Spleen (tissue), 7 donors: Measurements from ENCODE around the gene KEL.

Experiments used
- POLR2A ChIP-seq, 3 donors: fragments of 450-650 bp; IDR thresholded peaks; one replicate each; pipeline ENCODE4 v1.5.1; 2017; ENCODE audit warnings: antibody characterized with exemption in 3 of 3, mild to moderate bottlenecking in 1 of 3
- TF ChIP-seq, protein P1 (sequence below), 11 experiments: fragments of 200-600 bp in 7 of 11; fragments of 450-650 bp in 4 of 11; sonication (generic) in 4 of 11; IDR thresholded peaks in 8 of 11; conservative IDR thresholded peaks in 3 of 11; 1 replicate in 7 of 11; 2 replicates in 4 of 11; pipeline versions ENCODE4 v1.4.0 to v1.8.0; 2016 to 2021; ENCODE audit warnings: antibody characterized with exemption in 11 of 11, inconsistent platforms in 4 of 11, mild to moderate bottlenecking in 1 of 11
- donor health status: DM: no; HTN: no; CAD: no; lungs with moderate emphysema.
- donor health status: DM: no; HTN: no; CAD: no.
- donor health status: DM: no; HTN: no; CAD: no.

DNA sequence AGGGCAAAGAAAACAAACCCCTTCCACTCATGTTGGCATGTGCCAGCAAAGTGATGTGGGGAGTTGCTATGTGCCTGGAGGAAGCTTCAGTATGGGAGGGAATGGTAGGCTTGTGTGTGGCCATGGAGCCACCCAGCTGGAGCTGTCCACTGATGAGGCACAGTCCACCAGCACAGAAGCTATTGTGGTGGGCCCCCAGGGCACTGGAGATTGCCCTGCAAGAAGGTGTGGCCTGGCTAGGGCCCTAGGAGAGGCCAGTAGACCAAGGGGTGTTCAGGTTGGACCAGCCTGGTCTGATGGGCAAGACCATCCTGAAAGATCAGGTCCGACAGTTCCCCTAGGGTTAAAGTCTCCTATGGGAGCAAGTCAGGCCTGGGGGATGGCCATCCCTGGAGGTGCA is 22.1 kb upstream of the KEL start:
- TF ChIP-seq, protein P1, sequence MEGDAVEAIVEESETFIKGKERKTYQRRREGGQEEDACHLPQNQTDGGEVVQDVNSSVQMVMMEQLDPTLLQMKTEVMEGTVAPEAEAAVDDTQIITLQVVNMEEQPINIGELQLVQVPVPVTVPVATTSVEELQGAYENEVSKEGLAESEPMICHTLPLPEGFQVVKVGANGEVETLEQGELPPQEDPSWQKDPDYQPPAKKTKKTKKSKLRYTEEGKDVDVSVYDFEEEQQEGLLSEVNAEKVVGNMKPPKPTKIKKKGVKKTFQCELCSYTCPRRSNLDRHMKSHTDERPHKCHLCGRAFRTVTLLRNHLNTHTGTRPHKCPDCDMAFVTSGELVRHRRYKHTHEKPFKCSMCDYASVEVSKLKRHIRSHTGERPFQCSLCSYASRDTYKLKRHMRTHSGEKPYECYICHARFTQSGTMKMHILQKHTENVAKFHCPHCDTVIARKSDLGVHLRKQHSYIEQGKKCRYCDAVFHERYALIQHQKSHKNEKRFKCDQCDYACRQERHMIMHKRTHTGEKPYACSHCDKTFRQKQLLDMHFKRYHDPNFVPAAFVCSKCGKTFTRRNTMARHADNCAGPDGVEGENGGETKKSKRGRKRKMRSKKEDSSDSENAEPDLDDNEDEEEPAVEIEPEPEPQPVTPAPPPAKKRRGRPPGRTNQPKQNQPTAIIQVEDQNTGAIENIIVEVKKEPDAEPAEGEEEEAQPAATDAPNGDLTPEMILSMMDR (IDR thresholded peaks at IDR 0.05 in 8 of 11, conservative IDR thresholded peaks at IDR 0.05 in 3 of 11), result no peak
- no peak for TF ChIP-seq POLR2A (IDR thresholded peaks at IDR 0.05)
